GM21723 (cell line): ENCODE data around the gene CNTN4.

Experiments used
- ATAC-seq: cut with Tn5 transposase; IDR thresholded peaks from one replicate; pipeline ENCODE4 v1.9.1; 2021; ENCODE audit warnings: mild to moderate bottlenecking, moderate library complexity; ENCODE audit not compliant: unreplicated experiment

CNTN4 gene

DNA sequence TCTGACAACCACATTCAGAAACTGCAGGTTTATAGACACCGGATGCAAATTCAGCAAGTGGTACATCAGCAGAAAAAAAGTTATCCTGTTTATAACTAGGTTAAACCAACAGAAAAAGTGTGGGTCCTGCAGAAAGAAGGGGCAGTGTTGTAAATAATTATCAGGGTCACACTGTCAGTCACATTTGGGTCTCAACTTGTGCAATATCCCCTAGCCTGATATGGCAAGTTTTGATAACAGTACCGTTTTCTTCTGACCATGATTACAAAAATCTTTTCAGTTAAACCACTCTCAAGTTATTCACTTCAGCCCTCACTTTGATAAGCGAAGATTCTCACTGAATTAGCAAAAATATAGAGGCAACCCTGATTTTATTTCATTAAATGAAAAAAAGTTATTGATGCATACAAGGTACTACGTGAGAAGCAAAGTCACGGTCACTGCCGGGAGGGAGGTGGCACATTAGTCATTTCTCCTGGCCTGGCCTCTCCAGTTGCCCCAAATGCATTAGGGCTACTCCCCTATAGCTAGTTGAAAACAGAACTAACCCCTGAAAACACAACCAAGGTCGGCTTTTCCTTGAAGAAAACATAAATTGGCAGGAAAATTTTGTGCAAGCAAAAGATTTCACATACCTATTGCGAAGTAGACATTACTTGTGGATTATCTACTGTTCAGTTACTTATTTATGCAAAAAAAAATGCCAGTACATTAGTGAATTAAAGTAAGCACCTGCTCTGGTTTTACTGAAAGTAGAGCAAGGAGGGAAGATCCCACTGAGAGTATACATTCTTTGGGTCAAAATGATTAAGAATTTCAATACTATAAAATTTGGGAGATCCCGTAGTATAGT, 982.9 kb downstream of the CNTN4 start:
- peak; percentile 42 for ATAC-seq

DNA sequence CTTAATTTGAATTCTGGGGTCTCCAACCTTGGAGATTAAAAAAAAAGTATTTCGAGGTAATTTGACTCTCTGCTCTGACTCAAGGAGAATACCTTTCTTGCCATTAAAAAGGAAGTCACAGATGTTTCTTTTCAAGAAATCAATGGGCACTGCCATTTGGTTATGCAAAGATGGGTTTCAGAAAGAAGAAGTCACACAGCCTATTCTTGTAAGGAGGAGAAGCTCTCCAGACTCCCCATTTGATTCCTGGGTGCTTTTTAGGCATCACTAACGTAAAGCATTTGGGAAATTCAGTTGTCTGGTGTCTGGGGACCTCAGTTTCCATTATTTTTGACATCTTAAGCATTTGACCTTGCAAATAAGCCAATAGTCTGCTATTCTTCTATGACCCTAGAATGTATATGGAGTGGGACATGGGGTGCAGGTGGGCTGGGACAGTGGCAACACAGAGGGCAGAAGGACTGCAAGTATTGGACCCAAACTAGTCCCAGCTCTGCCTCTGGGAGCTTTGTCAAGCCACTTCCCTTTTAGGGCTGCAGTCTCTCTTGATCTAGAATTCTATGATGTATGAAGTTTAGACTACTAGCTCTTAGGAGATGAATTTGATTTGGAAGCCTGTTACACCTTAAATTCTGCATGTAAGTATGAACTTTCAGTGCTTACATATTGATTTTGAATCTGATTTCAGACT, 983.7 kb downstream of the CNTN4 start:
- ATAC-seq = peak; percentile 89

DNA sequence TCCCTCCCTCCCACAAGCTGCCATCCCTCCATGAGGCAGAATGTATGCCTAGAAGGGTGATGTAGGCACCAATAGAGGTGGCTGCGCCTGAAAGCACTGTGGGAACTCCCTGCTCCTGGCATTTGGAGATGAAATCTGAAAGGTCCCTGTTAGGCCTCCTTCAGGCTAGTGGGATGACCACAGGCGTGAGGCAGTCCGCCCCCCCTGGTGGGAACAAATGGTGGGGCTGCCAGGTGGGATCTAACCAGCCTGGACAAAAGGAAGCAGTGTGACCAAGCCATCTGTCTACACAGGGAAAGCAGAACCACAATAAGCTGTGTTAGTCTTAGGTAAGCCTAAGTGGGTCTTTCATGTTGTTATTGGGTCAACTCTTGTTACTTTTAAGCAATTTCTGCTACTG, 986.2 kb downstream of the CNTN4 start:
- ATAC-seq = no peak

DNA sequence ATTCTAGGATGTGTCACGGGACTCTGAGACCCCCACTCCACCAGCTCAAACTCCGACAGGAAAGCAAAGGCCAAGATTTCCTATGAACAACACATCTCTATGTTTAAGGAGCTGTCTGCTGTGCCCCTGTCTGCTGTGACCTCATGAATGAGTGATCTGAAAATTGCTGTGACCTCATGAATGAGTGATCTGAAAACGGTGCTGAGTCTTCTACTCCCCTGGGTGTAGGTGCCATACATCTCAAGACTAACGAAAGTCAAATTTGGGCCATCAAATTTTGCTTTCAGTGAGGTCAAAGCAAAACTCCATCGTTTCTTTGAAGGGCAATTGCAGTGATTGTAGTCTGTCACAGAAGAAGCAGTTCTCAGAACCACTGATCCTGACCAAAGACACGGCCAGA, 987.1 kb downstream of the CNTN4 start:
- no peak for ATAC-seq

DNA sequence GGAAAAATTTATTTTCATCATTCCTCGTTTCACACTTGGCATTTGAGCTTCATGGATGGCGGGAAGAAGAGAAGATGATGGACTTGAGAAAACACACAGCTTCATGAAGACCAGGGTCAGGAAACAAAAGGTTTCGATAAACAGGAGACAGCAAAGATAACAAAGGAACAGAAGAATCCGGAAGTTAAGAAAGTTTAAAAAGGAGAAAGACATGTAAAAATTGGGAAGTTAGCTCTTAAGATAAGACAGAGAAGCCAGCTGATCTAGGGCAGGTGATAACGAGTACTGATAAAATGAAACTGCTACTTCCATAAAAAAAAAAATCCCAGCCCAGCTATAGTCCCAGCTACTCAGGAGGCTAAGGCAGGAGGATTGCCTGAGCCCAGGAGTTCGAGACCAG, 987.6 kb downstream of the CNTN4 start:
- no peak for ATAC-seq

DNA sequence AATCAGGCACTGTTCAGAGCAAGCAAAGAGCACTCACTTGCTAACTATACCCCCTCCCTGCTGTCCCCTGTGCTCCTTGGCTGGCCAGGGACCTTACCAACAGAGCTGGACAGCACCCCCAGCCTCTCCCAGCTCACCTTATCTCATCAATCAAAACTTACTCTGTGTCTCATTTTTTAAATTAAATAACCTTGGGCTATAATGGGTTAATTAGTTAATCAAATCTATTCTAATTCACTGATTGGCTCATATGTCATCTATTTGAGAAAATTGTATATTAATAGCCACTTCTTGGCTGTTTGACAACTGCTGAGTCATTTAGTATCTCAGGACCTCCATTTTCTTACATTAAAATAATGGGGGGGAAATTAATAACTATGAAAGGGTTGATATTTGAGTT, 988.6 kb downstream of the CNTN4 start:
- no peak for ATAC-seq

DNA sequence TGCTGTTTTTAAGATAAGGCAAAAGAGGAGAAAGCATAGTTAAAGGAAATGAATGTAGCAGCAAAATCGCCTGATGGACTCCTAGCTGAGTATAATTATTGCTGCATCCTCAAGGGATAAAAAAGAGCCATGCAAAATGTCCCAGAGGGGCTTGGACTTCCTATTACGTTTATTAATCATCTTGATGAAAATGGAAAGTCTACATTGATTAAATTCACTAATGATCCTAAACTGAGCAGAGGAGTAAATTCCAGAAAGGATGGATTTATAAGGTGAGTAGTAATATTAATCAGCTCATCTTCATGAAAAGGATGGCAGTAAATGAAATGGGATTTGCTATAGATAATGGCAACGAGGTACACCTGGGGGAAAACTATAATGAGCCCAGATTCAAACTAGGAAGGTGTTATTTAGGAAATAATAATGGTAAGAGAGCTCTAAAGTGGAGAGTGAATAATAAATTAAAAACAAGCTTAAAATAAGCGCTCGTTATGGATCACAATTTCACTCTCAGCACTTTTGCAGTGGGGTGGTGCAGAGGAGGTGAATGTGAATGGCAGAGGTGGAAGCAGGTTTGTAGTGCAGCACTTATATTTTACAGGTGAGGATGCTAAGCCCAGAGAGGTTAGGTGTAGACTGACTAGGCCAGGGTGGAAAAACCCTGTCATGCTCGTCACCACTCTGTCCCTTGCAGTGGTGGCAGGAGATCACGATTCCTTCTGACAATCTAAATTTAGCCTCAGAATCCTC, 989.2 kb downstream of the CNTN4 start:
- no peak for ATAC-seq

DNA sequence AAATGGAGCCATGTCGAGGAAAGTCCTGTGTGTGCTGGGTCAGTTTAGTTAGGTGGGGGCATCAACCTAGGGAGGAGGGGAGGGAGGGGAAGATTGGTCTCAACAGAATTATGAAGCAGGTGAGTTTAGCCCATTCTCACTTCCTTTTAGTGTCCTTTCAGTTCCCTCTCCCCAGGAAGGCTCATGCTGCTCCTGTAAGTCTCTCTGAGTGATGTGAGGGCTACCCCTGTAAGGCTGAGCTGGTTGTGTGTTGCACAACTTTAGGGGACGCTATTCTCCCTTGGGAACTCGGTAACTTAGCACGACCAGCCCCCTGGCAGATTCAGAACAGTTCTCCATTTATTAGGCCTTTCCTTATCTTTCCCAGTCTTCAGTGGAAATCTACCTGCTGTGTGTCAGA, 990.4 kb downstream of the CNTN4 start:
- ATAC-seq = peak; percentile 98

DNA sequence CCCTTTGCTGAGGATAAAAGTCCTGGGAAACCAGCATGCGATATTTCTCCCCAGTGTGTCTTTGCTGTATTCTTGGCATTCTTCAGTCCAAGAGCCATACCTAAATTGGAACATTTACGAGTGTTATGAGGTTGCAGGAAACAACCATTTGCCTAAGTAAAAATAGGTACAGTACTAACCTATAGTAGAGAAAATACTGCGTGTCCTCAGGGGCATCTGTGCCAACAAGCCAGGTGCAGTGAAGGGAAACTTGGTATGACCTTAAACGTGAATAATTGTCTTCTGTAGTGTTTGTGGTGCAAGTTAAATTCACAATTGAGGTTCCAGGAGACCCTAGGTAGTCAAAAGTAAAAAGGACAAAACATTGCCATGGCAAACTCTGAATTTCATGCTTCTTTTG, 999.3 kb downstream of the CNTN4 start:
- no peak for ATAC-seq

DNA sequence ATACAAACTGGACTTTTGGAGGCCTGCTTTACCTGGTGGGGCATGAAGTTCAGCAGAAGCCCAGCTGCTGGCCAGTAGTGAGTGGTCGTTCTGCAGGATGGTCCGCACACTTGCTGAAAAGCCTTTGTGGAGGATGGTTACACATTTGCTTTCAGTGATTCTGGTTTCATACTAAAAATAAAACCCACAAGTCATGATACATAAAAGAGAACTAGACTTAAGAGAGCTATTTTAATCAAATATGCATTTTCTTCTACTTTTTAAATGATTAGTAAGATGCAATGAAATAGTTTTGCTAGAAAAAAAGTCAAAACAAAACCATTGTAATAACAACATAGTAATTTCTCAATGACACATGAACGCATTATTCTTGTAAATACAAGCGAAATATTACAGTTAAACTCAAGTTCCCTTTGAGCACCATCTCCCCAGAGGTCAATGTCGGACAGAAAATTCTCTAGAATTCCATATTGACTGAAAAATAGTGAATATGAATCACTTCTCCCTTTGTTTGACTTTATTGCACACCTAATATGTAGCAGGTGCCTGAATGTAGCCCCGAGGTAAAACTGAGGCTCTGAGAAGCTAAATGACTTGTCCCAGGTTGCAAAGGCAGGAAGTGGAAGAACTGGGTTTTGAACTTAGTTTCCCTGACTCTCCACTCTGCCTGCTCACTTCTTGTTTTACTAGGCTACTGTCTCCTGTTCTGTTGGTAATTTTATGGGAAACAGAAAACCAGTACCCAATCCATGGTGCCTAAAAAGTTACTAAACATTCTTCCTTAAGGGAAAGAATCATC, 1003.2 kb downstream of the CNTN4 start:
- peak; percentile 74 for ATAC-seq

DNA sequence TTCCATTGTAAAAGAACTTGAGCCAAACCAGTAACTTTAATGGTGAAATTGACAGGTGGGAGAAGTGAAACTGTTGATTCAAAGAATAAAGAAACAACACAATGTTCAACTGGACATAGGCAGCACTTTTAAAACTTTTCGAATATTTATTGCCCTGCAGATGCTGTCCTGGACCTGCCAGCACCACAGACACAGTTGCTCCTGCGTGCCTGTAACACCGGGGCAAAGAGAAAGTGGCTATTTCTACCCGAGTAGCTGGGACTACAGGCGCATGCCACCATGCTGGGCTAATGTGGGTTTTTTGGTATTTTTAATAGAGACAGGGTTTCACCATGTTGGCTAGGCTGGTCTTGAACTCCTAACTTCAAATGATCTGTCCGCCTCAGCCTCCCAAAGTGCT, 1004.1 kb downstream of the CNTN4 start:
- no peak for ATAC-seq

DNA sequence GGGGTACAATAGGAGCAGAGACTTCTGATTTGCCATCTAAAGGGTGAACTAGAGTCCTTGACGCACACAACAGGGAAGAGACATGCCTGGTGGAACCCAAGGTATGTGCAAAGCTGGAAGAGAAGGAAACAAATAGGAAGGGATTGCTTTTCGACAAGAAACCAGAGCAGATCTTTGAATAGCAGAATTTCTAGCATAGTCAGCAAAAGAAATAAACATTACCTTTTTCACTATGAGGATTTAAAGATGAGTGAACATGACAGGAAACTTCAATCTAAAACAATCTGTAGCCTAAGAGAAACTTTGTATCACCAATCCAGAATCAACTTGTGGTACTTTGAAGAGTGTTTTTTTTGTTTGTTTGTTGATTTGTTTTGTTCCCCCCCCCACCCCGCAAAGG, 1006.6 kb downstream of the CNTN4 start:
- no peak for ATAC-seq

DNA sequence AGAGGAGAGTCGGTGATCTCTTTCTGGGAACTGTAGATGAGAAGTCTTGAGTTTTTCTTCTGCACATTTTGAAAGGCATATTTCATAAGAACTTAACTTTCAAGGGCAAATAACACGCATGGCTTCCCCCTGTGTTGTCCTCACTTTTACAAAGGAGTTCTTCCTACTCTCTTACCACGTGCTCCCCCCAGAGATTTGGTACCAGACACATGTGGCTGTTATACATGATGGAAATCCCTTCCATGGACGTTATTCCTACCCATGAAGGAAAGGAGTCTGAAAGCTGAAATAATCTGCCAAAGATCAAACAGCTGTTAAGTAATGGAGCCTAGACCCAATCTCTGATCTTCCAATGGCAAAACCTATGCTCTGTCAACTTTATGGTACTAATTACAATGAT, 1007.1 kb downstream of the CNTN4 start:
- ATAC-seq = no peak

DNA sequence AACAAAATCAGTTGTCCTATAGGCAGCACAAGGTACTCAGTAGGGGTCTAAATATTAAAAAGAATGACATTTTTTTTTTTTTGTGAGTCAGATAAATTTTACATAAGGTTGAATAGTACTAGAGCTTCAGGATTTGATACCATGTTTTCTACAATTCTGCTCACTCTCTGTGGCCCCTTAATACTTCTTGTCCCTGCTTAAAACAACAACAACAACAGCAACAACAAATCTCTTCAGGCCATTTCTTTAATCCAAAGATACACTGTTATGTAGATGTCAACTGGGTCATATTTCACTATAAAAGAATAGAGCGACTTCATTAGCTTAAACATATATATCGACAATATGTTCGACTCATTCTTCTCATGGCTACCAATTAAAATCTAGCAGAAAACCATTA, 1008.5 kb downstream of the CNTN4 start:
- no peak for ATAC-seq
